Measurements from ENCODE around the gene NAA15.

NAA15 gene

DNA sequence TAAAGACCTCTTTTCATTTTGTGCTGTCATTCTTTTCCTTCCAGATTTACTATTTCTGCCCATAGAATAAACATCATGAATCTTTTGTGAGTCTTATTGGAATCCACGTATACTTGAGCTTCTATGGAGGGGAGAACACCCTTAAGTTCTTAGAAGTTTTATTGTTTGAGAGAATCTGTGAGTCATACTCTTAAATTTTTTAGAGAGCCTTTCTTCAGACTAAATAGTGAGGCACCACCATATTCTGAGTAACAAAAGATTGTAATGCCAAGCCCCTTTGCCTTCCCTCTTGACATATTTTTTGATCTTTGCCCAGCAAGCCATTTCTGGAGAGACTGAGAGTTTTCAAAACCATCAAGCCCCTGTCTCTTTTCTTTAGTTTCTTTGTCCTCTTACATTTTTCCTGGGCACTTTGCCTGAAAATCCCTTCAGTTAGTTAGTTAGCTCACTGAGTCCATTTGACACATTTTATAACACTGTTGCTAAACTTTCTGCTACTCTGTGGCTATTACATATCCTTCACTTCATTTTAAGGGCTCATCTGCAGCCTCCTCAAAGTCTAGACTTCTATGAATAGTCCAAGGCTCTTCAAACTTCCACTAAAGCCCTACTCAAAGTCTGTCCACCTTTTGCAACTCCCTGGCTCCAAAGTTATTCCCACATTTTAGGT is 66.3 kb downstream of the NAA15 start:
- Histone ChIP-seq H3K4me3 (ENCODE audit: low read length in 2 of 2) (no peak overlapping the region), H3K27ac (ENCODE audit: low read length) (no peak overlapping the region), H3K27me3 (ENCODE audit: control insufficient read depth in 1 of 2, insufficient read depth in 2 of 2, low read length in 2 of 2) (no peaks in the 10 kb centered on the region), H3K9ac (ENCODE audit: low read length in 2 of 2) (no peak overlapping the region), H3K36me3 (ENCODE audit: control insufficient read depth in 2 of 2, insufficient read depth in 2 of 2, low read length in 2 of 2) (peaks cover 3 to 15% of the 10 kb centered on the region in 2 donors), H3K9me3 (ENCODE audit: control insufficient read depth in 2 of 2, low read length in 2 of 2) (no peaks in the 10 kb centered on the region), H3K4me1 (ENCODE audit: control insufficient read depth, insufficient read depth, low read length) (no peaks in the 10 kb centered on the region)

DNA sequence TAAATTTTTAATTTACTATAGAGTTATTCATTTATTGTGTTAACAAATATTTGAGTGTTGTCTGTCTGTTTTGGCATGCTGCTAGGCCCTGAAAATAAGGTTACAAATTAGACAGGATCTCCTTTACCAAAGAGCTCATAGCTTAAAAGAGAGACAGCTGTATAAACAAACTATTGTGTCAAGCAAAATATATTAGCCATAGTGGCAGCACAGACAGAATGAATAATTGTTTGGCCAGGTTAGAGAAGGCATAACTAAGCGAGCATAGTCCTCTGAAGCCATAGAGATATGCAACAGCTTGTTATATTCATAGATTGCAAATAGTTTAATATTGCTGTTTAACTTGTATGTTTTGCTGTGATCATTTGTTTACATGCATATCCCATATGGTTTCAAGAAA is 67.7 kb downstream of the NAA15 start:
- Histone ChIP-seq H3K4me3 (ENCODE audit: low read length in 2 of 2) (no peak overlapping the region), H3K4me1 (ENCODE audit: control insufficient read depth, insufficient read depth, low read length) (no peaks in the 10 kb centered on the region), H3K36me3 (ENCODE audit: control insufficient read depth in 2 of 2, insufficient read depth in 2 of 2, low read length in 2 of 2) (peaks cover 3 to 12% of the 10 kb centered on the region in 2 donors), H3K27me3 (ENCODE audit: control insufficient read depth in 1 of 2, insufficient read depth in 2 of 2, low read length in 2 of 2) (no peaks in the 10 kb centered on the region), H3K27ac (ENCODE audit: low read length) (no peak overlapping the region), H3K9ac (ENCODE audit: low read length in 2 of 2) (no peak overlapping the region), H3K9me3 (ENCODE audit: control insufficient read depth in 2 of 2, low read length in 2 of 2) (no peaks in the 10 kb centered on the region)

DNA sequence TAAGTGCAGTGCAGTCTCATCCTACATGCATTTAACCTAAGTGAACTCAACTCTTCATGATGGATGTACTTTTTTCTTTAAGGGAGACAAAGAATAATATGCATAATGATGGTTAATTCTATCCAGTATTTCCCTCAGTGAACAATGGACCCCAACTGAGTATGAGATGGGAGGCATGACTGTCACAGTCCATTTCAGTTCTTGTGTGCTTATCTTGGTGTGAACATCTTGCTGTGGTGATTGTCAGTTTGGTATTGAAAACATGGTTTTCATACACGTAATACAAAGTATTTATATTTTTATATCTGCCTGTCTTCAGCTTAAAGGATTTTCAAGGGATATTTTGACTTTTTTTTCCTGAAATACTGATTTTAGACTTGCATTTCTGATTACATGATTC is 72.9 kb downstream of the NAA15 start:
- H3K36me3 ChIP-seq (ENCODE audit: control insufficient read depth in 2 of 2, insufficient read depth in 2 of 2, low read length in 2 of 2), result peaks cover 8 to 16% of the 10 kb centered on the region in 2 donors

DNA sequence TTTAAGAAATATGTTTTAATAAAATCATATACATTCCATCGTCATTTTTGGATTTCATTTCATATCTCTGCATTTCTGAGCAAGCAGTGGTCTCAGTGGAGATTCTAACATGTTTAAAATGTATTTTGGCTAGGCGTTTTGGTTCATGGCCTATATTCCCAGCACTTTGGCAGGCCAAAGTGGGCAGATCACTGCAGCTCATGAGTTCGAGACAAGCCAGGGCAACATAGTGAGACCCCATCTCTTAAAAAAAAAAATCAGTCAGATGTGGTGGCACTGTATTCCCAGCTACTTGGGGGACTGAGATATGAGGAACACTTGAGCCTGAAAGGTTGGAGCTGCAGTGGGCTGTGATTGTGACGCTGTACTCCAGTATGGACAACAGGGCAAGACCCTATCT is 85.1 kb downstream of the NAA15 start:
- H3K4me3 ChIP-seq (ENCODE audit: low read length in 2 of 2), result no peak overlapping the region
- H3K9me3 ChIP-seq (ENCODE audit: control insufficient read depth in 2 of 2, low read length in 2 of 2), result no peaks in the 10 kb centered on the region
- H3K36me3 ChIP-seq (ENCODE audit: control insufficient read depth in 2 of 2, insufficient read depth in 2 of 2, low read length in 2 of 2), result peaks cover 10 to 23% of the 10 kb centered on the region in 2 donors
- no peaks in the 10 kb centered on the region for H3K27me3 ChIP-seq (ENCODE audit: control insufficient read depth in 1 of 2, insufficient read depth in 2 of 2, low read length in 2 of 2)
- H3K9ac ChIP-seq (ENCODE audit: low read length in 2 of 2), result no peak overlapping the region
- H3K27ac ChIP-seq (ENCODE audit: low read length), result no peak overlapping the region
- H3K4me1 ChIP-seq (ENCODE audit: control insufficient read depth, insufficient read depth, low read length), result no peaks in the 10 kb centered on the region

More for the DNA sequence above, 72.9 kb downstream of the NAA15 start:
- Histone ChIP-seq H3K27ac (ENCODE audit: low read length) (no peak overlapping the region), H3K9ac (ENCODE audit: low read length in 2 of 2) (no peak overlapping the region), H3K27me3 (ENCODE audit: control insufficient read depth in 1 of 2, insufficient read depth in 2 of 2, low read length in 2 of 2) (no peaks in the 10 kb centered on the region), H3K9me3 (ENCODE audit: control insufficient read depth in 2 of 2, low read length in 2 of 2) (no peaks in the 10 kb centered on the region), H3K4me3 (ENCODE audit: low read length in 2 of 2) (no peak overlapping the region), H3K4me1 (ENCODE audit: control insufficient read depth, insufficient read depth, low read length) (no peaks in the 10 kb centered on the region)

DNA sequence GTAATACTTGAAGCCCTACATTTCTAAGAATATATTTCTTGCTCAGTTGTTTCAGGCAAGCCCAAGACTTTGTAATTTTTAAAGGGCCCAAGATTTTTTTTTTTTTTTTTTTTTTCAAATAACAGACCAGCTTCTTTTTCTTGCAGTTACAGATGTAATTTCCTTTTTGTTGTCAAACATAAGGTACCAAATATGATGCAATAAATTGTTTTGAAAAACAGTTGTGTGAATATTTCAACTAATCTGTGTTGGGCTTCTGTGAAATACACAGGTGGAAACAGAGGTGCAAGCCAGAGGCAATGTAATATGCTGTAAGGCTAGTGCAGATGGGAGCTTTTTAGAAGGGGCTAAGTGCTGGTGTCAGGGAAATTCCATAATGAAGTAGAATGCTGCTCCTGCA is 87.8 kb downstream of the NAA15 start:
- Histone ChIP-seq H3K4me3 (ENCODE audit: low read length in 2 of 2) (no peak overlapping the region), H3K36me3 (ENCODE audit: control insufficient read depth in 2 of 2, insufficient read depth in 2 of 2, low read length in 2 of 2) (peaks cover 16 to 25% of the 10 kb centered on the region in 2 donors), H3K27ac (ENCODE audit: low read length) (no peak overlapping the region)

DNA sequence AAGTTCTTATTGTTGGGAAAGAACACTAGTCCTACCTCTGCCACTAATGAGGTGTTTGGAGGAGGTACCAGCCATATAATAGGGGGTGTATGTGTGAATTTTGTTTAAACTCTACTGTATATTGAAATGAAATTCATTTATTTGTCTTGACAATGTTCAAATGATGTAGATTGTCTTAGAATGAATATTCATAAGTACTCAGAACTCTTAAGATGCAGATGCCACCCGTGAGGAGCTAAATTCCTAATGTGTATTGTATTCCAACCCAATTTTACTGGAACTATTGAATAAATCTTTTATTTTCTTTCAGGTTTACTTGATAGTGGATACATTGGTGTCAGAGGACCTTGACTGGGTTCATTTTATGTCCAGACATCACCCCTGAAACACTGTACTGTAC is 88.7 kb downstream of the NAA15 start:
- Histone ChIP-seq H3K36me3 (ENCODE audit: control insufficient read depth in 2 of 2, insufficient read depth in 2 of 2, low read length in 2 of 2) (peaks cover 14 to 22% of the 10 kb centered on the region in 2 donors), H3K9ac (ENCODE audit: low read length in 2 of 2) (no peak overlapping the region), H3K4me3 (ENCODE audit: low read length in 2 of 2) (no peak overlapping the region), H3K27ac (ENCODE audit: low read length) (no peak overlapping the region), H3K27me3 (ENCODE audit: control insufficient read depth in 1 of 2, insufficient read depth in 2 of 2, low read length in 2 of 2) (no peaks in the 10 kb centered on the region), H3K4me1 (ENCODE audit: control insufficient read depth, insufficient read depth, low read length) (no peaks in the 10 kb centered on the region), H3K9me3 (ENCODE audit: control insufficient read depth in 2 of 2, low read length in 2 of 2) (no peaks in the 10 kb centered on the region)

More for the DNA sequence above, 87.8 kb downstream of the NAA15 start:
- no peaks in the 10 kb centered on the region for H3K4me1 ChIP-seq (ENCODE audit: control insufficient read depth, insufficient read depth, low read length)
- no peaks in the 10 kb centered on the region for H3K9me3 ChIP-seq (ENCODE audit: control insufficient read depth in 2 of 2, low read length in 2 of 2)
- no peak overlapping the region for H3K9ac ChIP-seq (ENCODE audit: low read length in 2 of 2)
- H3K27me3 ChIP-seq (ENCODE audit: control insufficient read depth in 1 of 2, insufficient read depth in 2 of 2, low read length in 2 of 2), result no peaks in the 10 kb centered on the region

DNA sequence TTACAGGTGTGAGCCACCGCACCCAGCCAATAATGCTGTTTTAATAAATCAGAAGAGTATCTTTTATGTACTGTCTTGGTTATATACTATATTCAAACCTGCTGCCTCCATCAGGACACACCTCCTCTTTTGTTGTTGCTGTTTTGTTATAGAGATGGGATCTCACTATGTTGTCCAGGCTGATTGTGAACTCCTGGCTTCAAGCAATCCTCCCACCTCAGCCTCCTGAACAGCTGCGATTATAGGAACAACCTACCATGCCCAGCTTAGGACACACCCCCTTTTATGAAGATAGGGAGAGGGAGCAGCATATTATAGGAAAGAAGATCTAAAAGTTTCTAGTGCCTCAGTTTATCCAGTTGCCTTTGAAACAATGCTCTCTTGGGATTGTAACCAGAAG is 90.4 kb downstream of the NAA15 start:
- Histone ChIP-seq H3K4me1 (ENCODE audit: control insufficient read depth, insufficient read depth, low read length) (no peaks in the 10 kb centered on the region), H3K27ac (ENCODE audit: low read length) (no peak overlapping the region), H3K9me3 (ENCODE audit: control insufficient read depth in 2 of 2, low read length in 2 of 2) (no peaks in the 10 kb centered on the region), H3K27me3 (ENCODE audit: control insufficient read depth in 1 of 2, insufficient read depth in 2 of 2, low read length in 2 of 2) (no peaks in the 10 kb centered on the region), H3K9ac (ENCODE audit: low read length in 2 of 2) (no peak overlapping the region), H3K4me3 (ENCODE audit: low read length in 2 of 2) (no peak overlapping the region), H3K36me3 (ENCODE audit: control insufficient read depth in 2 of 2, insufficient read depth in 2 of 2, low read length in 2 of 2) (peaks cover 6 to 14% of the 10 kb centered on the region in 2 donors)

DNA sequence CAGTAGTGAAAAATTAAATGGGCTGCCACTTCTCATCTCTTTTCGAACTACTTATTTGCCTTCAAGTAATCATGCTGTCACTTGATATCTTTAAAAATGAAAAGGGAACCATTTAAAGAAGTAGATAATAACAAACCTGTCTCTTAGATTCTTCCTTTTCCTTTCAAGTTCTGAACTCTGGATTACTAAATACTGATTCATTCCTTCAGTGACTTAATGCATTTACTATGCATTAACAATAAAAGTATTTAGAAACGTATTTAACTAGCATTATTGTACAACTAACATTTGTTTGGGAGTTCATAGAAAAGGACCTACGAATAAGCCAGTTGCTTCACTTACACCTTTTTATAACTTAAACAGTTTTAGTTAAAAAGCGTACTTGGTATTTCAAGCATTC is 91.5 kb downstream of the NAA15 start:
- Histone ChIP-seq H3K4me3 (ENCODE audit: low read length in 2 of 2) (no peak overlapping the region), H3K27me3 (ENCODE audit: control insufficient read depth in 1 of 2, insufficient read depth in 2 of 2, low read length in 2 of 2) (no peaks in the 10 kb centered on the region), H3K36me3 (ENCODE audit: control insufficient read depth in 2 of 2, insufficient read depth in 2 of 2, low read length in 2 of 2) (peaks cover 6 to 9% of the 10 kb centered on the region in 2 donors), H3K9me3 (ENCODE audit: control insufficient read depth in 2 of 2, low read length in 2 of 2) (no peaks in the 10 kb centered on the region), H3K27ac (ENCODE audit: low read length) (no peak overlapping the region), H3K4me1 (ENCODE audit: control insufficient read depth, insufficient read depth, low read length) (no peaks in the 10 kb centered on the region), H3K9ac (ENCODE audit: low read length in 2 of 2) (no peak overlapping the region)

DNA sequence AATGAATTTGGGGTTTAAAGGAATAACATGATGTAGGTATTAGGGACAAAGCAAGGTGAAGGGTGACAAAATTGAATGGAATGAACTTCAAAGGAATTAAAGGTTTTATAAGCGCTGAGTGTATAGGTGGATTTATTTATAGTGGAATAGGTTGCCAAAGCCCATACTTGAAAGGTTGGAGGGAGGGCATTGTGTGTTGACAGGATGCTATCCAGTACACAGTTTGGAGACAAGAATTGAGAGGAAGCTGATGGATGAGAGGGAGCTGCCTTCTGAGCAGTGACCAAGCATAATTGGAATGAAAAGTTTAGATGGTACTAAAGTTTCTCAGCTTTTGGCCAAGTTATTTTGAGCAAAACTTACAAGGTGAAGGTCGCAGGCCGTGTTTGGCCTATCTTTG is 100.1 kb downstream of the NAA15 start:
- Histone ChIP-seq H3K36me3 (ENCODE audit: control insufficient read depth in 2 of 2, insufficient read depth in 2 of 2, low read length in 2 of 2) (no peaks in the 10 kb centered on the region), H3K9ac (ENCODE audit: low read length in 2 of 2) (no peak overlapping the region), H3K27ac (ENCODE audit: low read length) (no peak overlapping the region), H3K9me3 (ENCODE audit: control insufficient read depth in 2 of 2, low read length in 2 of 2) (no peaks in the 10 kb centered on the region), H3K27me3 (ENCODE audit: control insufficient read depth in 1 of 2, insufficient read depth in 2 of 2, low read length in 2 of 2) (no peaks in the 10 kb centered on the region), H3K4me1 (ENCODE audit: control insufficient read depth, insufficient read depth, low read length) (no peaks in the 10 kb centered on the region), H3K4me3 (ENCODE audit: low read length in 2 of 2) (no peak overlapping the region)

DNA sequence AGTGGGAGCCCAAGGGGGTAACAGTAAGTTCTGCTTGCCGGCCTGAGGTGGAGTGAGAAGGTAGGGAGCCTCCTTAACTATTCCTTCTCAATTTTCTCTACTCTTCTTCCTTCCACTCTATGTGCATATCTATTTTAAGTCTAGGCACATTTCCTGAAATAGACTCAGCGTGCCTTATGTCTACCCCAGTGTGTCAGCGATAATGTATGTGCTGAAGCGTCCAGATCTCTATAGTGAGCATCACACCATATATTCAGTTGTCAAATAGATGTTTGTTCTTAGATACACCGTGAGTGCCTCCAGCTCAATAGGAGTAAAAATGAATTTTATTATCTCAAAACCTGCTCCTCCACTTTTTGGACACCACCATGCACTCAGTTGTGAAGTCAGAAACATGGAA is 101.1 kb downstream of the NAA15 start:
- Histone ChIP-seq H3K4me3 (ENCODE audit: low read length in 2 of 2) (no peak overlapping the region), H3K9ac (ENCODE audit: low read length in 2 of 2) (no peak overlapping the region), H3K27me3 (ENCODE audit: control insufficient read depth in 1 of 2, insufficient read depth in 2 of 2, low read length in 2 of 2) (no peaks in the 10 kb centered on the region), H3K4me1 (ENCODE audit: control insufficient read depth, insufficient read depth, low read length) (no peaks in the 10 kb centered on the region), H3K27ac (ENCODE audit: low read length) (no peak overlapping the region), H3K9me3 (ENCODE audit: control insufficient read depth in 2 of 2, low read length in 2 of 2) (no peaks in the 10 kb centered on the region), H3K36me3 (ENCODE audit: control insufficient read depth in 2 of 2, insufficient read depth in 2 of 2, low read length in 2 of 2) (no peaks in the 10 kb centered on the region)

DNA sequence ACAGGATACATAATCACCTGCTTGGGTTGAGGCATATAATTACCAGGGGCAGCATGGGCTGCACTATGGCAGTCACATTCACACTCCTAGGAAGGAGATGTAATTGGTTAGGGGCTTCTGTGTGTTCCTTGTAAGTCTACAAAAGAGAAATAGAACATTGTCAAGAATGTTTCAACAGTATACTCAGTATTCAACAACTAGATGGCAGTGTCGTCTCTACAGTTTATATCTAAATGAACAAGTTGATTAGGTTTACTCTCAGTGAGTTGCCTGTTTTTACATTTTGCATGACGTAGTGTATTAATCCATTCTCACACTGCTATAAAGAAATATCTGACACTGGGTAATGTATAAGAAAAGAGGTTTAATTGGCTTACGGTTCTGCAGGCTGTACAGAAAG is 102.2 kb downstream of the NAA15 start:
- H3K36me3 ChIP-seq (ENCODE audit: control insufficient read depth in 2 of 2, insufficient read depth in 2 of 2, low read length in 2 of 2), result no peaks in the 10 kb centered on the region
- H3K9me3 ChIP-seq (ENCODE audit: control insufficient read depth in 2 of 2, low read length in 2 of 2), result no peaks in the 10 kb centered on the region
- no peak overlapping the region for H3K27ac ChIP-seq (ENCODE audit: low read length)

More for the DNA sequence above, 102.2 kb downstream of the NAA15 start:
- no peaks in the 10 kb centered on the region for H3K27me3 ChIP-seq (ENCODE audit: control insufficient read depth in 1 of 2, insufficient read depth in 2 of 2, low read length in 2 of 2)
- no peak overlapping the region for H3K4me3 ChIP-seq (ENCODE audit: low read length in 2 of 2)
- no peak overlapping the region for H3K9ac ChIP-seq (ENCODE audit: low read length in 2 of 2)
- no peaks in the 10 kb centered on the region for H3K4me1 ChIP-seq (ENCODE audit: control insufficient read depth, insufficient read depth, low read length)
